ENCODE data around the gene ATP5F1B.

The ATP5F1B gene

DNA sequence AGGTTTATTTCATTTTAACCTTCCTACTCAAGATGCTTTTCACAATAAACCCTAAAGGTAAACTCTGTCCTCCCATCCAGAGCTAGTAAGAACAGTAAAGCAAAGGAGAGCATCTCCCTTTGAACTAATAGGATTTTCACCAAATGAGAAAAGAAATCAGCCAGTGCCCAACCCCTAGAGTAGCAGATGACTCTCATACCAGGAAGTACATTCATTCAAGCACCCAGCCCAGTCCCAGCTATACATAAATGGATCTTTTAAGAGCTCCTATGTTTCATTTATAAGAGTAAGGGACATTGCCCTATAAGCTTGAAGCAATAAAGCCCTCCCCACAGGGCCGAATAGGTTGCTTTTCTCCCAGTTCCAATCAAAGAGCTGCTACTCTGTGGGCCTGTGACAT lies 23.2 kb downstream of the ATP5F1B start:
- no peak for DNase-seq (ENCODE audit: low read depth in 2 of 2)

- no peak for DNase-seq (ENCODE audit: low read depth in 2 of 2)
Observed at GRCh38 chr12:56616925-56617324, 28.9 kb downstream of the ATP5F1B start.

GRCh38 chr12:56616244-56616643 lies 29.5 kb downstream of the ATP5F1B start:
- DNase-seq (ENCODE audit: low read depth in 2 of 2) = no peak

- DNase-seq (ENCODE audit: low read depth in 2 of 2) = no peak
Observed at GRCh38 chr12:56614627-56615026, 31.2 kb downstream of the ATP5F1B start.

DNA sequence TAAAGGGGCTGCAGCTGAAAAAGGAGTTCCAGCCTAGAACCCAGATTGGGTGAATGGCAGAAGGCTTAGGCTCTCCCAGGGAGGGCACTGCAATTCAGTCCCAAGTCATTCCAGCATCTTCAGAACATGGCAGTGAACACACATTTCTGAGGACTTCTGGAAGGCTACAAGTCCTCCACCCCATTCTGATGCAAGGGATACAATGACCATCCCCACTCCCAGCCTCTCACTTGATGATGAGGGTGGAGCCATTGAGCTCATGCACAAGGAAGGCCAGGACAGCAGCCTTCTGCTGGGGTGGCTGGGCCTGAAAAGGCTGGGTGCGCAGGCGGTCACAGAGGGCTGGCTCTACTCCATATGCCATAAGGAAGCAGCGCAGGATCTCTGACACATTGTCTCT lies 41.4 kb downstream of the ATP5F1B start:
- DNase-seq (ENCODE audit: low read depth in 2 of 2) = no peak

GRCh38 chr12:56602239-56602638 lies 43.5 kb downstream of the ATP5F1B start:
- no peak for DNase-seq (ENCODE audit: low read depth in 2 of 2)

GRCh38 chr12:56601503-56601902 lies 44.3 kb downstream of the ATP5F1B start:
- DNase-seq (ENCODE audit: low read depth in 2 of 2) = no peak

- DNase-seq (ENCODE audit: low read depth in 2 of 2) = no peak
Observed at GRCh38 chr12:56600753-56601152, 45.0 kb downstream of the ATP5F1B start.

DNA sequence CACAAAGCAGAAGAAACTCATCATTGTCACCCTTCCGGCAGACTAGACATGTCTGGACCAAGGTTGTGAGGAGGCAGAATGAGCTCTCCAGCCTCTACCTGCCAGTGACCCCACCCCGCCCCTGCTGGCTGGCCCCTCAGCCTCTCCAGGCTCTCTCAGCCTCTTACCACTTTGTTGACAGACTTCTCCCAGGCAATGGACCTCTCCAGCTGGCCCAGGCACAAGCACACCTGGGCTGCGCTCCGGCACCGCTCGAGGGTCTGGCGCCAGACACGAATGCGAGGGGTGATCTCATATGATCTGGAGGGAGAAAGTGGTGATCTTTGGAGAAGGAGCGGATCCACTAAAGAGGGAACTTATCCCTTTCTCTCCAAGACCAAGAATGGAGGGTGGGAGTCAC lies 46.0 kb downstream of the ATP5F1B start:
- DNase-seq (ENCODE audit: low read depth in 2 of 2) = no peak

DNA sequence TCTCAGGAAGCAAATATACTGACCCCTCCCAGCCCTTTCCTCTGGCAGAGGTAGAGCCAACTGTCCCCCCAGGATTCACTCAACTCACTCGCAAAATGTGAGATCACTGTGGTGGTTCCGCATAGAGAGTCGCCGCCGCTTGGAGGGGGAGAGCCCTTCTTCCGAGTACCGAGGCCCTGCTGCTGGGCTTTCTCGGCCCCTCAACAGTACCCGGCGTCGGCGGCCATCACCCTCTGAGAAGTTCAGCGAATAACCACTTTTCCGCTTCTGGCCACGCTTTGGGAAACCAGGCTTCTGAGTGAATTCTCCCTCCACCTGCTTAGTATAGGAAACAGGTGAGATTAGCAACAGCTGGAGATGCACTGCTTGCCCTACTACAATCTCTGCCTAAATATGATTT lies 46.7 kb downstream of the ATP5F1B start:
- no peak for DNase-seq (ENCODE audit: low read depth in 2 of 2)

GRCh38 chr12:56596815-56597214 lies 49.0 kb downstream of the ATP5F1B start:
- DNase-seq (ENCODE audit: low read depth in 2 of 2) = no peak

- peak; percentile 29 to 35 for DNase-seq (ENCODE audit: low read depth in 2 of 2)
Observed at GRCh38 chr12:56593909-56594621, 51.7 kb downstream of the ATP5F1B start.

DNA sequence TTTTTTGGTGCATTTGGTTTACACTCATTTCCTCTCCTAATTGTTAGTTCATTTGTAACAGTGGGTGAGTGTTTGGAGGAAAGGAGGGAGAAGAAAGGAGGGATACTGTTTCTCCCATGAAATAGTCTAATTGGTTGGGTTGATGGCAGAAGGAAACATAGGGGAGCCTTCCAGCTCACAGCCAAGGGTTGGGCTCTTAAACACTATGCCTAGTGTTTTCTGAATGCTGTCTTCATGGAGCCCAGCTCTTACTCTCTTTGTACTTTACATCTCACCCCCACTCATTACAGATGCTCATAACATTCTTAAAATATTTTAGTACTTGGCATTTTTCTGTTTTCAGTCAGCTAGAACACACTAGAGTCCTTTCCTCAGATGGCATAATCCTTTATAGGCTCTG lies 53.8 kb downstream of the ATP5F1B start:
- no peak for DNase-seq (ENCODE audit: low read depth in 2 of 2)

DNA sequence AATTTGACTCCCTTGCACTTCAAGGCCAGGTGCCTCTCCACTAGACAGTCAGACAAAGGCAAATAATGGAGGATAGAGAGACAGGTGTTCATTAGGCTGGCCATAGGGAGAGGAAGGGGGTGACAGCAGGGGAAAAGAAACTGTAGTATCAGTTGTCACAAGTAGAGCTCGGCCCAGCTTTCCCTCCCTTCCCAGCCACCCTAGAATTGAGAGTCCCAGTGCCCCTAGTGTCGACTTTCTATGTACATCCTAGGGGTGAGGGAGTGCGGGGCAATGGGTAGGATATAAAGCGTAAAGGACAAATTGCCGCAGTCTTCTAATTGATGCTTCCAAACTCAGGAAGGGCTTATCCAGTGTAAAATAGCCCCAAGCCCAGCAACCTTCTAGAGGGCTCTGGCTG lies 54.7 kb downstream of the ATP5F1B start:
- no peak for DNase-seq (ENCODE audit: low read depth in 2 of 2)

DNA sequence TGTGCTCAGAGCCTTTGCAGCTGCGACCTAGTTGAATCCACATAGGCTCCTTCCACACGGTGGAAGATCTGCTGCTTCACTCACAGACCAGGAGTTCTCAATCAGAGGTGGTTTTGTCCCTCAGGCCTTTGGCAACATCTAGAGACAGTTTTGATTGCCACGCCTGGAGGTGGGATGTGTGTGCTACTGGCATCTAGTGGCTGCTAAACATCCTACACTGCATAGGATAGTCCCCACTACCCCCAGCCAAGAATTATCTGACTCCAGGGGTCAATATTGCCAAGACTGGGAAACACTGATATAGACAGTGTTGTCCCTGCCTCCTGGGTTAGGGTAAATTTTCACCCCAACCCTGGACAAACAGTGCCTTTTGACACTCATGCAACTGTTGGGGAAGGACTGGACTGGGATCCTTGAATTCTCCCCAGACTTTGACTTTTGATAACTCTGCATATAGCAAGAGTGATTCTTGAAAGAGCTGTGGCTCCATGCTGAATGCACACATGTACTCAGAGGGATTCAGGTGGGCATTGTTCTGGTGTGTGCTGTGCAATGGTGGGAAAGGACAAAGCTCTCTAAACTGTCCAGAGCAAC lies 55.5 kb downstream of the ATP5F1B start:
- DNase-seq (ENCODE audit: low read depth in 2 of 2) = no peak

GRCh38 chr12:56589783-56590182 lies 56.0 kb downstream of the ATP5F1B start:
- no peak for DNase-seq (ENCODE audit: low read depth in 2 of 2)

All from stimulated activated CD8-positive, alpha-beta memory T cell treated with anti-CD3 and anti-CD28 coated beads, Interleukin-2, amount 100 ng/mL, for 1 hour (primary cell).